ENCODE measurements around the gene BICDL1.

BICDL1 gene

DNA sequence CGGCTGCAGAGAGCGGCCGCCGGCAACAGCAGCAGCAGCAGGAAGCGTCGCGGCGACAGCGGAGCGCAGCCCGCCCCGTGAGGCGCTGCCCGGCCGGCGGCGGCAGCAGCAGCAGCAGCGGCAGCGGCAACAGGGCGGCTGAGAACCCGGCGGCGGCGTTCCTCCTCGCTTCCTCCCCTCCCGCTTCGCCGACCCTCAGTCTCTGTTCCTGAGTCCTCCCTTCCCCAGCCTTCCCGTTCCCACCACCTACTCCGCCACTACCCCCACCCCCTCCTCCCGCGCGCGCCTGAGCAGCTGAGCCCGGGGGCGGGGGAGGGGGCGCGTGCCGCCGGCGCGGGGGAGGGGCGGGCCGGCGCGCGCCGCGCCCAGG lies 310 bp downstream of the BICDL1 start:
- peak overlapping the region; percentile 51 for H3K4me3 ChIP-seq (ENCODE audit: control insufficient read depth, low read depth, low read length)
- DNase-seq (ENCODE audit: low read depth) = no peak
- TF ChIP-seq, protein P1, sequence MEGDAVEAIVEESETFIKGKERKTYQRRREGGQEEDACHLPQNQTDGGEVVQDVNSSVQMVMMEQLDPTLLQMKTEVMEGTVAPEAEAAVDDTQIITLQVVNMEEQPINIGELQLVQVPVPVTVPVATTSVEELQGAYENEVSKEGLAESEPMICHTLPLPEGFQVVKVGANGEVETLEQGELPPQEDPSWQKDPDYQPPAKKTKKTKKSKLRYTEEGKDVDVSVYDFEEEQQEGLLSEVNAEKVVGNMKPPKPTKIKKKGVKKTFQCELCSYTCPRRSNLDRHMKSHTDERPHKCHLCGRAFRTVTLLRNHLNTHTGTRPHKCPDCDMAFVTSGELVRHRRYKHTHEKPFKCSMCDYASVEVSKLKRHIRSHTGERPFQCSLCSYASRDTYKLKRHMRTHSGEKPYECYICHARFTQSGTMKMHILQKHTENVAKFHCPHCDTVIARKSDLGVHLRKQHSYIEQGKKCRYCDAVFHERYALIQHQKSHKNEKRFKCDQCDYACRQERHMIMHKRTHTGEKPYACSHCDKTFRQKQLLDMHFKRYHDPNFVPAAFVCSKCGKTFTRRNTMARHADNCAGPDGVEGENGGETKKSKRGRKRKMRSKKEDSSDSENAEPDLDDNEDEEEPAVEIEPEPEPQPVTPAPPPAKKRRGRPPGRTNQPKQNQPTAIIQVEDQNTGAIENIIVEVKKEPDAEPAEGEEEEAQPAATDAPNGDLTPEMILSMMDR (IDR thresholded peaks at IDR 0.05; ENCODE audit: control insufficient read depth, insufficient read depth, low read depth, low read length, missing control alignments) = no peak

DNA sequence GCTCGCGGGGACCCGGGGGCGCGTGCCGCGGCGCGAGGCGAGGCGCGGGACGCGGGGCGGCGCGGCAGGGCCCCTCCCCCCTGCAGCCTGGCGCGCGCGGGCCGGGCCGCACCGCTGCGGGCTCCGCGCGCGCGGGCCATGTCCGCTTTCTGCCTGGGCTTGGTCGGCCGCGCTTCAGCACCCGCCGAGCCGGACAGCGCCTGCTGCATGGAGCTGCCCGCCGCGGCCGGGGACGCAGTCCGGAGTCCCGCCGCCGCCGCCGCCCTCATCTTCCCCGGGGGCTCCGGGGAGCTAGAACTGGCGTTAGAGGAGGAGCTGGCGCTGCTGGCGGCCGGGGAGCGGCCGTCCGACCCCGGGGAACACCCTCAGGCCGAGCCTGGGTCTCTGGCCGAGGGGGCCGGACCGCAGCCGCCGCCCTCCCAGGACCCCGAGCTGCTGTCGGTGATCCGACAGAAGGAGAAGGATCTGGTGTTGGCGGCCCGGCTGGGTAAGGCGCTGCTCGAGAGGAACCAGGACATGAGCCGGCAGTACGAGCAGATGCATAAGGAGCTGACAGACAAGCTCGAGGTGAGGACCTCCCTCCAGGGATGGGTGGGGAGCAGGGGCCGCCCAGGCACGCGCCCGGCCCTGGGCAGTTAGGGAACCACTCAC lies 820 bp downstream of the BICDL1 start:
- peak; percentile 4 for DNase-seq (ENCODE audit: low read depth)
- TF ChIP-seq, protein P1 (IDR thresholded peaks at IDR 0.05; ENCODE audit: control insufficient read depth, insufficient read depth, low read depth, low read length, missing control alignments) = no peak
- no peak overlapping the region for H3K4me3 ChIP-seq (ENCODE audit: control insufficient read depth, low read depth, low read length)

DNA sequence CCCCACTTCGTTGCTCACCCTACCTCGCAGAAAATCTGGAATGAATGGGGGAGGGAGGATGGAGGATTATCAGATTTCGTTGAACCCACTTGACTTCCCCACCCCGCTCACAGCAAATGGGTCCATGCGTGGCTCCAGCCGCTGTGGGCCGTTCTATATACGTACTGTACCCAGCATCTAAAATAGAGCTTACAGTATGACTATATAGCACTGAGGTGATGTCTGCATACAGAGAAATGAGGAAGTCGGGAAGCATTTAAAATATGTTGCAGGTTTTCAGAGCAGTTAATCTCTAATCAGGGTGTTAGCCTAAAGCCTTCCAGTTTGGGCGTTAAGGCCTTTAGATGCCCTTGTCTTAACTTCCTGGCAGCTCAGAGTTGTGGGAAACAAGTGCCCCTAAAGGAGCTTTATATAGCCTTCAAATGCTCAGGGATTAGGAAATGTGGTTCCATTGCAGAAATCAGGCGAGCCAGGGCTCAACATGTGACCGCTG lies 1.4 kb downstream of the BICDL1 start:
- no peak for DNase-seq (ENCODE audit: low read depth)
- TF ChIP-seq, protein P1 (IDR thresholded peaks at IDR 0.05; ENCODE audit: control insufficient read depth, insufficient read depth, low read depth, low read length, missing control alignments) = no peak
- H3K4me3 ChIP-seq (ENCODE audit: control insufficient read depth, low read depth, low read length) = no peak overlapping the region

DNA sequence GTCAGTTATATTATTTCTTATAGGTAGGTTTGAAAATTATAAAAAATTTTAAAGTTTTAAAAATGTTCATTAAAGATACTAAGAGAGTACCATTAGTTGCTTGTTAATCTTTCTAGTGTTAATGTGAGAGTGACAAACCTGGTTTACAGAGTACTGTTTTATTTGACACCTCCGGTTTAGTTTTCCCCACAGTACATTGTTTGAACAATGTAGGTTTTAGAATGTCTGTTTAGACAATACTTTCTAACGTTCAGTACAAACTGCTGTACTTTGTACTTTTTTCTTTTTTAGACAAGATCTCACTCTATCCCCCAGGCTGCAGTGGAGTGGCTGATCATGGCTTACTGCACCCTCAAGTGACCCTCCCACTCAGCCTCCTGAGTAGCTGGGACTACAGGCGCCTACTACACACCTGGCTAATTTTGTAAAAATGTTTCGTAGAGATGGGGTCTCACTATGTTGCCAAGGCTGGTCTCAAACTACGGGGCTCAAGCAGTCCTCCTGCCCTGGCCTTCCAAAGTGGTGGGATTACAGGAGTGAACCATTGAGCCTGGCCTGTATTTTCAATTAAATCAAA lies 3.2 kb downstream of the BICDL1 start:
- DNase-seq (ENCODE audit: low read depth) = no peak
- H3K4me3 ChIP-seq (ENCODE audit: control insufficient read depth, low read depth, low read length) = no peak overlapping the region
- TF ChIP-seq, protein P1 (IDR thresholded peaks at IDR 0.05; ENCODE audit: control insufficient read depth, insufficient read depth, low read depth, low read length, missing control alignments) = no peak

DNA sequence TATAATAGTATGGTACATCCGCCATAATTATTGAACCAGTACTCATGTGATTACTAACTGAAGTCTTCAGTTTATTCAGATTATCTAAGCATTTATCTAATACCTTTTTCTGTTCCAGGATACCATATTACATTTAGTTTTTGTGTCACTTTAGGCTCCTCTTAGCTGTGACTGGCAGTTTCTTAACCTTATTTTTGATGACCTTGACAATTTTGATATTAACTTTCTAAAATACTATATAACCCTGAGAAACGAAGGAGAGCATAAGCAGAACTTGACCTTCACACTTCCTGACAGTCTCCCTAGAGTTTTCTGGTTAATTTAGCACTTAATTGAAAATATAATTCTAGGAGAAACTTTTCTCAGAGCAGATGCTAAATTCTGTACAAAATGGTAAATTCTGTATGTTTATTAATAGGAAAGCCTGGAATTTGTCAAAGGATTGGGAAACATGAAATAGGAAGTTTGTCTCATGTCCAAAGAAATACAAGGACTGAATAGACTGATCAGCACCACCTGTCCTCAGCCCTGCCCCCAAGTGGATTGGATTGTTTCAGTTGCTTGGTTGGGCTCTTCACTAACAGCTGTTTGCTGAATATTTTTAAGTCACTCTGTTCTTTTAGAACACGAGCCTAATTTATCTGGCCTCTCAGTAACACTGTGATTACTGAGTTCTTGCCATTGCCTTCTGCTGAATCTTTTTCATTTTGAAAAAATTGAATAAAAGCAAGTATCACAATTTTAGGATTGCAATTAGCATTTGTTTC lies 6.0 kb downstream of the BICDL1 start:
- no peak overlapping the region for H3K4me3 ChIP-seq (ENCODE audit: control insufficient read depth, low read depth, low read length)
- no peak for DNase-seq (ENCODE audit: low read depth)
- TF ChIP-seq, protein P1 (IDR thresholded peaks at IDR 0.05; ENCODE audit: control insufficient read depth, insufficient read depth, low read depth, low read length, missing control alignments) = no peak

DNA sequence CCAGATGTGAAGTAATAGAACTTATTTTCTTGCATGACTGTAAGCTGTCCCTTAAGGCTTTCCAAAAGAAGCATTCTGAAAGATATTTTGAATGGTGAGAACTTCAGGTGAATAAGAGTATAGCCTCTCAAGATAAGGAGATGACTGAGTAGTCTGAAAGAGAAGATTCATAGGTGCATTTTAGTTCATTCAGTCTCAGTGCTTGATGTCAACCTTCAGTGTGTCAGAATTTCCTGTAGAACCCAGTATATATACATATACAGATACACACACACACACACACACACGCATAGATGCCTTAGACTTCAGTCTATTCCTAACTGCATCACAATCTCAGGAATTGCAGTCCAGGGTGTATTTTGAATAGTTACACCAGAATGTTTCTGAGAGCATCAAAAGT lies 7.4 kb downstream of the BICDL1 start:
- TF ChIP-seq, protein P1 (IDR thresholded peaks at IDR 0.05; ENCODE audit: control insufficient read depth, insufficient read depth, low read depth, low read length, missing control alignments) = no peak
- DNase-seq (ENCODE audit: low read depth) = no peak

More for the DNA sequence above, 7.4 kb downstream of the BICDL1 start:
- H3K4me3 ChIP-seq (ENCODE audit: control insufficient read depth, low read depth, low read length) = no peak overlapping the region
